ENCODE data around the gene FLYWCH2. TPM values are rescaled to one million over a fixed set of nuclear protein-coding genes. Genes with fewer than 3 reads are reported as not detected.

FLYWCH2 gene
- total and polyA plus RNA-seq, 2 of the 13 experiments (the other 11 are each of a cell fraction or from before 2014, with no cell fraction given): 16.9 to 19.8 TPM

GRCh38 chr16:2883458-2883908 lies 468 bp downstream of the FLYWCH2 start (continued):
- TF ChIP-seq NFE2L1 (CRISPR knock-in tag; IDR thresholded peaks at IDR 0.05; ENCODE audit: borderline replicate concordance): no peak
- no peak for TF ChIP-seq REPIN1 (CRISPR knock-in tag; IDR thresholded peaks at IDR 0.05; ENCODE audit: borderline replicate concordance, low read depth)
- TF ChIP-seq MXI1 (IDR thresholded peaks at IDR 0.05; ENCODE audit: borderline replicate concordance, low read depth, low read length): no peak
- TF ChIP-seq ZGPAT (CRISPR knock-in tag; IDR thresholded peaks at IDR 0.05): no peak; the same call in none of the 2 replicates
- TF ChIP-seq ARNT2 (CRISPR knock-in tag; IDR thresholded peaks at IDR 0.05; ENCODE audit: low read depth): no peak
- no peak for TF ChIP-seq ZNF737 (CRISPR knock-in tag; IDR thresholded peaks at IDR 0.05; ENCODE audit: borderline replicate concordance)
- TF ChIP-seq RBM22 (optimal IDR thresholded peaks at IDR 0.05; ENCODE audit: low read length): no peak
- no peak for TF ChIP-seq TP53 (CRISPR knock-in tag; conservative IDR thresholded peaks at IDR 0.05)
- no peak for TF ChIP-seq HOXA7 (CRISPR knock-in tag; IDR thresholded peaks at IDR 0.05)
- no peak for TF ChIP-seq MIXL1 (CRISPR knock-in tag; IDR thresholded peaks at IDR 0.05)
- no peak for TF ChIP-seq SNAPC2 (CRISPR knock-in tag; IDR thresholded peaks at IDR 0.05)
- TF ChIP-seq, protein P1, sequence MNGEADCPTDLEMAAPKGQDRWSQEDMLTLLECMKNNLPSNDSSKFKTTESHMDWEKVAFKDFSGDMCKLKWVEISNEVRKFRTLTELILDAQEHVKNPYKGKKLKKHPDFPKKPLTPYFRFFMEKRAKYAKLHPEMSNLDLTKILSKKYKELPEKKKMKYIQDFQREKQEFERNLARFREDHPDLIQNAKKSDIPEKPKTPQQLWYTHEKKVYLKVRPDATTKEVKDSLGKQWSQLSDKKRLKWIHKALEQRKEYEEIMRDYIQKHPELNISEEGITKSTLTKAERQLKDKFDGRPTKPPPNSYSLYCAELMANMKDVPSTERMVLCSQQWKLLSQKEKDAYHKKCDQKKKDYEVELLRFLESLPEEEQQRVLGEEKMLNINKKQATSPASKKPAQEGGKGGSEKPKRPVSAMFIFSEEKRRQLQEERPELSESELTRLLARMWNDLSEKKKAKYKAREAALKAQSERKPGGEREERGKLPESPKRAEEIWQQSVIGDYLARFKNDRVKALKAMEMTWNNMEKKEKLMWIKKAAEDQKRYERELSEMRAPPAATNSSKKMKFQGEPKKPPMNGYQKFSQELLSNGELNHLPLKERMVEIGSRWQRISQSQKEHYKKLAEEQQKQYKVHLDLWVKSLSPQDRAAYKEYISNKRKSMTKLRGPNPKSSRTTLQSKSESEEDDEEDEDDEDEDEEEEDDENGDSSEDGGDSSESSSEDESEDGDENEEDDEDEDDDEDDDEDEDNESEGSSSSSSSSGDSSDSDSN (CRISPR knock-in tag; IDR thresholded peaks at IDR 0.05): peak; percentile 60; the same call in 1 of the 2 replicates
- no peak for TF ChIP-seq RFX1 (IDR thresholded peaks at IDR 0.05)
- 0 out of 2 replicates have a peak, but pooled peaks have one; percentile 29 for TF ChIP-seq ZNF564 (CRISPR knock-in tag; IDR thresholded peaks at IDR 0.05)
- peak; percentile 20 for TF ChIP-seq PAXIP1 (CRISPR knock-in tag; conservative IDR thresholded peaks at IDR 0.05)
- TF ChIP-seq CBX2 (IDR thresholded peaks at IDR 0.05; ENCODE audit: low read depth, low read length): no peak
- TF ChIP-seq CBX2 (CRISPR knock-in tag; IDR thresholded peaks at IDR 0.05; ENCODE audit: low read depth): no peak
- TF ChIP-seq SKI (IDR thresholded peaks at IDR 0.05; ENCODE audit: partially characterized antibody): no peak
- TF ChIP-seq ZNF629 (CRISPR knock-in tag; conservative IDR thresholded peaks at IDR 0.05): 0 out of 2 replicates have a peak, but pooled peaks have one; percentile 3
- no peak for TF ChIP-seq RBAK (CRISPR knock-in tag; IDR thresholded peaks at IDR 0.05)
- TF ChIP-seq, protein P2, sequence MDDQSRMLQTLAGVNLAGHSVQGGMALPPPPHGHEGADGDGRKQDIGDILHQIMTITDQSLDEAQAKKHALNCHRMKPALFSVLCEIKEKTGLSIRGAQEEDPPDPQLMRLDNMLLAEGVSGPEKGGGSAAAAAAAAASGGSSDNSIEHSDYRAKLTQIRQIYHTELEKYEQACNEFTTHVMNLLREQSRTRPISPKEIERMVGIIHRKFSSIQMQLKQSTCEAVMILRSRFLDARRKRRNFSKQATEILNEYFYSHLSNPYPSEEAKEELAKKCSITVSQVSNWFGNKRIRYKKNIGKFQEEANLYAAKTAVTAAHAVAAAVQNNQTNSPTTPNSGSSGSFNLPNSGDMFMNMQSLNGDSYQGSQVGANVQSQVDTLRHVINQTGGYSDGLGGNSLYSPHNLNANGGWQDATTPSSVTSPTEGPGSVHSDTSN (CRISPR knock-in tag; IDR thresholded peaks at IDR 0.05; ENCODE audit: borderline replicate concordance): no peak
- TF ChIP-seq PAF1 (CRISPR knock-in tag; IDR thresholded peaks at IDR 0.05): no peak
- TF ChIP-seq ZFX (CRISPR knock-in tag; IDR thresholded peaks at IDR 0.05; ENCODE audit: low read depth): no peak; the same call in 1 of the 2 replicates
- TF ChIP-seq ISL2 (CRISPR knock-in tag; IDR thresholded peaks at IDR 0.05): no peak

All from HepG2 (cell line).